ENCODE measurements around the gene KCNC1.

Gene KCNC1

GRCh38 chr11:17775035-17775348, 40.4 kb downstream of the KCNC1 start:
- FAIRE-seq, result no peak

- FAIRE-seq, result no peak
These were observed 41.1 kb downstream of the KCNC1 start for GRCh38 chr11:17775507-17776211.

GRCh38 chr11:17776212-17776875, 41.8 kb downstream of the KCNC1 start:
- no peak for FAIRE-seq

GRCh38 chr11:17777086-17777737, 42.6 kb downstream of the KCNC1 start:
- FAIRE-seq, result no peak

GRCh38 chr11:17777738-17778091, 43.1 kb downstream of the KCNC1 start:
- FAIRE-seq, result no peak

- FAIRE-seq, result no peak
These were observed 43.8 kb downstream of the KCNC1 start for GRCh38 chr11:17778352-17778751.

GRCh38 chr11:17778956-17779860, 44.6 kb downstream of the KCNC1 start:
- FAIRE-seq, result no peak

GRCh38 chr11:17779861-17780594, 45.4 kb downstream of the KCNC1 start:
- FAIRE-seq, result no peak

GRCh38 chr11:17780668-17781067, 46.1 kb downstream of the KCNC1 start:
- no peak for FAIRE-seq

- FAIRE-seq, result no peak
These were observed 46.6 kb downstream of the KCNC1 start for GRCh38 chr11:17781221-17781620.

GRCh38 chr11:17781626-17782025, 47.0 kb downstream of the KCNC1 start:
- no peak for FAIRE-seq

- no peak for FAIRE-seq
These were observed 47.6 kb downstream of the KCNC1 start for GRCh38 chr11:17782145-17782544.

GRCh38 chr11:17782603-17783337, 48.2 kb downstream of the KCNC1 start:
- FAIRE-seq, result no peak

GRCh38 chr11:17783878-17784277, 49.3 kb downstream of the KCNC1 start:
- no peak for FAIRE-seq

GRCh38 chr11:17786824-17787525, 52.4 kb downstream of the KCNC1 start:
- FAIRE-seq, result no peak

GRCh38 chr11:17788084-17788483, 53.5 kb downstream of the KCNC1 start:
- no peak for FAIRE-seq

- no peak for FAIRE-seq
These were observed 55.9 kb downstream of the KCNC1 start for GRCh38 chr11:17790453-17790852.

GRCh38 chr11:17791144-17791543, 56.6 kb downstream of the KCNC1 start:
- FAIRE-seq, result no peak

- no peak for FAIRE-seq
These were observed 57.6 kb downstream of the KCNC1 start for GRCh38 chr11:17792161-17792560.

- no peak for FAIRE-seq
These were observed 59.1 kb downstream of the KCNC1 start for GRCh38 chr11:17793642-17794170.

- FAIRE-seq, result no peak
These were observed 60.4 kb downstream of the KCNC1 start for GRCh38 chr11:17794981-17795380.

Data from A204.1 (cell line).